Measurements from ENCODE around the gene DNM3.

DNA sequence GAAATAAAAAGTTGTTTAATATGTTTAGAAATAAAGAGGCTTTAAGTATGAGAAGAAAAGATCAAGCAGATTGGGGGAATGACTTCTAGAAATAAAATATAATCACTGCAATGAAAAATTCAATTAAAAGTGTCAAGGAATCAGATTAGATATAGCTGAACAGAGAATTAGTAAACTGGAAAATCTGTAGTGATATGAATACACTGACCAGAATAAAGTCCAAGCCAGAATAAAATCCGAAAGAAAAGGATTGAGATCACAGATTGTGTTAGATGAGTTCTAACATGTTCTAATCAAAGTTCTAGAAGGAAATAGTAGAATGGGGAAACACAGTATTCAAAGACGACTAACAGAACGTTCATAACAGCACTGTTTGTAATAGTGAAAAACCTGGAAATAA is 506.1 kb downstream of the DNM3 start:
- TF ChIP-seq BRCA1 (IDR thresholded peaks at IDR 0.05; ENCODE audit: low read depth, low read length) (no peak), CHD2 (IDR thresholded peaks at IDR 0.05; ENCODE audit: low read length) (no peak), POLR2AphosphoS5 (IDR thresholded peaks at IDR 0.05; ENCODE audit: low read depth, low read length) (no peak), GTF2F1 (IDR thresholded peaks at IDR 0.05; ENCODE audit: borderline replicate concordance, low read depth, low read length) (no peak), CBX5 (IDR thresholded peaks at IDR 0.05; ENCODE audit: low read depth, low read length) (no peak), RFX5 (IDR thresholded peaks at IDR 0.05; ENCODE audit: borderline replicate concordance, low read depth, low read length) (no peak), HDAC2 (IDR thresholded peaks at IDR 0.05; ENCODE audit: borderline replicate concordance in 1 of 2, low read depth in 2 of 2, low read length in 2 of 2) (no peak), RAD21 (IDR thresholded peaks at IDR 0.05 in 1 of 2, conservative IDR thresholded peaks at IDR 0.05 in 1 of 2; ENCODE audit: low read depth in 2 of 2, low read length in 2 of 2) (no peak), ASH2L (IDR thresholded peaks at IDR 0.05; ENCODE audit: low read length) (no peak), EP300 (IDR thresholded peaks at IDR 0.05; ENCODE audit: borderline replicate concordance in 1 of 2, low read depth in 2 of 2, low read length in 2 of 2) (no peak), ZNF274 (IDR thresholded peaks at IDR 0.05; ENCODE audit: borderline replicate concordance, extremely low read depth, low read length) (no peak), JUND (IDR thresholded peaks at IDR 0.05; ENCODE audit: low read length) (no peak), TCF12 (IDR thresholded peaks at IDR 0.05; ENCODE audit: low read depth, low read length) (no peak)
- TF ChIP-seq, protein P1, sequence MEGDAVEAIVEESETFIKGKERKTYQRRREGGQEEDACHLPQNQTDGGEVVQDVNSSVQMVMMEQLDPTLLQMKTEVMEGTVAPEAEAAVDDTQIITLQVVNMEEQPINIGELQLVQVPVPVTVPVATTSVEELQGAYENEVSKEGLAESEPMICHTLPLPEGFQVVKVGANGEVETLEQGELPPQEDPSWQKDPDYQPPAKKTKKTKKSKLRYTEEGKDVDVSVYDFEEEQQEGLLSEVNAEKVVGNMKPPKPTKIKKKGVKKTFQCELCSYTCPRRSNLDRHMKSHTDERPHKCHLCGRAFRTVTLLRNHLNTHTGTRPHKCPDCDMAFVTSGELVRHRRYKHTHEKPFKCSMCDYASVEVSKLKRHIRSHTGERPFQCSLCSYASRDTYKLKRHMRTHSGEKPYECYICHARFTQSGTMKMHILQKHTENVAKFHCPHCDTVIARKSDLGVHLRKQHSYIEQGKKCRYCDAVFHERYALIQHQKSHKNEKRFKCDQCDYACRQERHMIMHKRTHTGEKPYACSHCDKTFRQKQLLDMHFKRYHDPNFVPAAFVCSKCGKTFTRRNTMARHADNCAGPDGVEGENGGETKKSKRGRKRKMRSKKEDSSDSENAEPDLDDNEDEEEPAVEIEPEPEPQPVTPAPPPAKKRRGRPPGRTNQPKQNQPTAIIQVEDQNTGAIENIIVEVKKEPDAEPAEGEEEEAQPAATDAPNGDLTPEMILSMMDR (IDR thresholded peaks at IDR 0.05; ENCODE audit: control extremely low read depth in 1 of 3, insufficient read depth in 1 of 3, low read depth in 1 of 3, low read length in 3 of 3): no peak

Data from H1 (cell line).